Occipital lobe (tissue), 2 donors: Measurements from ENCODE around the gene ERFL. TPM values are rescaled to one million over a fixed set of nuclear protein-coding genes. Genes with fewer than 3 reads are reported as not detected.
A peak's percentile ranks its signal among the peaks of the same experiment; 100 is the strongest.

ENCODE experiments used
- DNase-seq: peaks from one replicate; lab custom pipeline; 2025; lab: John Stamatoyannopoulos, UW
- total RNA-seq: library from RNA; depleted of rRNA; stranded (reverse); fragments of >200 nt; gene quantifications from one replicate; pipeline ENCODE4 v1.2.3, GENCODE V29; 2014

Gene ERFL
- total RNA-seq, 1 donor from 2014 or later: not detected

DNA sequence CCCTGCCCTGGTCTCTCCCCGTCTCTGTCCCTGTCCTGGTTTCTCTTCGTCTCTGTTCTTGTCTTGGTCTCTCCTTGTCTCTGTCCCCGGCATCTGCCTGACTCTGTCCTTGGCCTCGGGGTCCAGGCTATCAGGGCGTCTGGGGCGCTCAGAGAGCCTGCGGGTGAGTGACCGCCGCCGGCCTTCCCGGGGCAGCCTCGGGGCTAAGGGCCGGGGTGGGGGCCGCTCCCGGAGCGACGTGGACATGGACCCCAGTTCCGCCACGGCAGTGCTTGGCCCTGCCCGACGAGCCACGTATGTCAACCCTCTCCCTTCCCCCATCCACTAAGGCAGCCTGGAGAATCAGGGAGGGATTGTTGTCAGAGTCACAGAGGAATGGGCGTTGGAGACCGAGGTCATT, 30.4 kb downstream of the ERFL start:
- no peak for DNase-seq

DNA sequence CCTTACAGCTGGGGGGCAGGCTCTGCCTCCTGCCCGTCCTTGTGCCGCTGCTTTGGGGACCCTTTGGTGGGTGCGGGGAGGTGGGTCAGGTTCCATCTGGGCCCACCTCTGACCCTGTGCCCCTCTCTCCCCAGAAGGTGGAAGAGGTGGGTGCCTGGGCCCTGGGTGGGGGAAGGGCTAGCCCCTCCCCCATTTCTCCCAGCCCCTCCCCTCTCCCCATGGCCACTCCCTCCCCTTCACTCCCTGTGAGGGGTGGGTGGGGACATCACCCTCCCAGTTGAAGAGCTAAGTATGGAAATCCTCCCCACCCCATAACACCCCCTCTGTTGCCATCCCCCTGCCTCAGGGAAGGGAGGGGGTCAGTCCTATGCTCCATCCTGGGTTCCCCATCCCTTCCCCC, 31.1 kb downstream of the ERFL start:
- DNase-seq: no peak

DNA sequence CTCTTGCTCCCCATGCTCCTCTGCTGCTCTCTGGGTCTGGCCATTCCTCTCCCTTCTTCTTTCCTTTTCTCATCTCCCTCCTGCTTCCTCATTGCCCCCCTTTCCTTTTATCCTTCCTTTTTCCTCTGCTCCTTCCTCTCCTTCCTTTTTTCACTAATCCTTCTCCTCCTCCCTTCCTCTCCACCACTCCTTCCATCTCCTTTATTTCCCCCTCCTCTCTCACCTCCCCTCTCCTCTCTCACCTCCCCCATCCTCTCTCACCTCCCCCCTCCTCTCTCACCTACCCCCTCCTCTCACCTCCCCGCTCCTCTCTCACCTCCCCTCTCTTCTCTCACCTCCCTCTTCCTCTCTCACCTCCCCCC, 31.7 kb downstream of the ERFL start:
- no peak for DNase-seq

GRCh38 chr19:41895745-41896580, 32.3 kb downstream of the ERFL start:
- no peak for DNase-seq

GRCh38 chr19:41894350-41894749, 33.9 kb downstream of the ERFL start:
- DNase-seq: no peak

DNA sequence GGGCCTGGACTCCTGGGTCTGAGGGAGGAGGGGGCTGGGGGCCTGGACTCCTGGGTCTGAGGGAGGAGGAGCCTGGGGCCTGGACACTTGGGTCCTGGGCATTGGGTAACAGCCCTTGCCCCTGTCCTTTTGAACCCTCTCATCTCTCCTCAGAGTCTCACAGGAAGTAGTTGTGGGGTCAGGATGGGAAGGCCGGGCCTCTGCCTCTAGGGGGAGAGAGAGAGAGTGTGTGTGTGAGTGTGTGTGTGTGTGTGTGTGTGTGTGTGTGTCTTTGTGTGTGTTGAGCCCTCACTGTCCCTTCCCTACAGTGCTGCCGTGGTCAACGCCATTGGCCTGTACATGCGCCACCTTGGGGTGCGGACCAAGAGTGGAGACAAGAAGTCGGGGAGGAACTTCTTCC, 34.4 kb downstream of the ERFL start:
- DNase-seq: no peak

- no peak for DNase-seq
Observed at GRCh38 chr19:41892173-41892902, 35.9 kb downstream of the ERFL start.

DNA sequence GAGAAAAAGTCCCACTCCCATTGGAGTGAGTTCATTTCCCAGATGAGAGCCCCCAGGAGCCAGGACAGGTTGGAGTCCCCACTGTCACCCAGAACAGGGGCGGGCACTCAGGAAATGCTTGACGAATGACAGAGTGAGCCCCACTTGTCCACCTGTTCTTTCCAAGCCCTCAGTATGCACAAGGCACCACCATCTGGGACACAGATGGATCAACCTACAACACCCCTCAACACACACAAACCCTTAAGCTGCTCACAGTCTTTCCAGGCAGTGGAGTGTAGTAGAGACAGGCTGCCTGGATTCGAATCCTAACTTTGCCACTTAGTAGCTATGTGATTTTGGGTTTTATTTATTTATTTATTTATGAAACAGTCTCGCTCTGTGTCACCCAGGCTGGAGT, 37.3 kb downstream of the ERFL start:
- no peak for DNase-seq

DNA sequence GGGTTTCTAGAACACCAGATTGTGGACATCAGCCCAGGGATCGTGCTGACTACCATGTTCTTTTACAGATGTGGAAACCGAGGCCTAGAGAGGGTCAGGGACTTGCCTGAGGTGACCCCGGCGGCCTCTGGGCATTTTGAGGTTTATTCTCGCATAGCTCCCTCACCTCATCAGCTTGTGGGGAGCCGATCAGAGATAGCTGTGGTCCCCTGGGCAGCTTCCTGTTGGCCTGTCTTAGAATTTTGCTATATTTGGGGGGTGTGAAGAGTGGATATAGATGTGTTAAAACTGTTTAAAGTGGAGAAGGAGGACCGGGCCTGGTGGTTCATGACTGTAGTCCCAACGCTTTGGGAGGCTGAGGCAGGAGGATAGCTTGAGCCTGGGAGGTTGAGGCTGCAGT, 38.4 kb downstream of the ERFL start:
- DNase-seq: no peak

DNA sequence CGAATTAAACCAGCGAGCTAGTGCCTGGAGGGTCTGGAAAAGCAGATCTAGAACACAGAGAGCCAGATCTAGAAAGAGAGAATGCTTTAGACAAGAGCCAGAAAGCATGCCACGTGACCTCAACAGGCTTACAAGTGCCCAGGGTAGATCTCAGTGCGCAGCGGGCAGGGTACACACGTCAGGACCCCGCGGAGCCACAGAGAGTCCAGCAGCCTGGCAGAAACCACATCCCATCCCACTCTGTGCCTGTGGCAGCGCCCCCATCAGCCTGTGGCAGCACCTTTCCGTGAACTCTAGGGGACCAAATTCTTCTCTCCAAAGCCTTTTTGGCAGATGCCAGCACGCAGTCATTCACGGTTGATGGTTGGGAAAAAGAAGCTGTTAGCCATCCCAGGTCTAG, 39.3 kb downstream of the ERFL start:
- DNase-seq: no peak

DNA sequence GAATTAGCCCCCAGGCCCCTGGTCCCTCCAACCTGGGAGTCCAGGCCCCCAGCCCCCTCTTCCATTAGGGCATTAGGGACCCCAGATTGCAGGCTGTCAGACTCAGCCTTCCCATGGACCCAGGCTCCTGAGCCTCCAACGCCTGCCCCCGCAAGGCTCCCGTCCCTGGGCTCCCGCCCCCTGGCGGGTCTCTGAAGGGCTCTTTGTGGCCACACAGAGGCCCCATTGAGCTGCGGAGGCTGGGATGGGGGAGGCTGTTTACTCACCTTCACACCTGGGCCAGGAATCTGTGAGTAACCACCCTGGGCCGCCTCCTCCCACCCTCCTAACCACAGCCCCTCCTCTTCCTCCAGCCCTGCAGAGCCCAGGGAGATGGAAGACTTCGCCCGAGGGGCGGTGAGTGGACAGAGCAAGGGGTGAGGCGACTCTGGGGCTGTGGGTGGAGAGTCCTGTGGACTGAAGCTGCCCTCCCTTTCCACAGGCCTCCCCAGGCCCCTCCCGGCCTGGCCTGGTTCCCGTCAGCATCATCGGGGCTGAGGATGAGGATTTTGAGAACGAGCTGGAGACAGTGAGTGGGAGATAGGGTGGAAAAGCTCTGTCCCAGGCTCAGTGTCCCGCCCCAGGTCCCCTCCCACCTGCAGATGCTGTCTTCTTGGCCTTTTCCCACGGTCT, 40.4 kb downstream of the ERFL start:
- DNase-seq: peak; percentile 28

DNA sequence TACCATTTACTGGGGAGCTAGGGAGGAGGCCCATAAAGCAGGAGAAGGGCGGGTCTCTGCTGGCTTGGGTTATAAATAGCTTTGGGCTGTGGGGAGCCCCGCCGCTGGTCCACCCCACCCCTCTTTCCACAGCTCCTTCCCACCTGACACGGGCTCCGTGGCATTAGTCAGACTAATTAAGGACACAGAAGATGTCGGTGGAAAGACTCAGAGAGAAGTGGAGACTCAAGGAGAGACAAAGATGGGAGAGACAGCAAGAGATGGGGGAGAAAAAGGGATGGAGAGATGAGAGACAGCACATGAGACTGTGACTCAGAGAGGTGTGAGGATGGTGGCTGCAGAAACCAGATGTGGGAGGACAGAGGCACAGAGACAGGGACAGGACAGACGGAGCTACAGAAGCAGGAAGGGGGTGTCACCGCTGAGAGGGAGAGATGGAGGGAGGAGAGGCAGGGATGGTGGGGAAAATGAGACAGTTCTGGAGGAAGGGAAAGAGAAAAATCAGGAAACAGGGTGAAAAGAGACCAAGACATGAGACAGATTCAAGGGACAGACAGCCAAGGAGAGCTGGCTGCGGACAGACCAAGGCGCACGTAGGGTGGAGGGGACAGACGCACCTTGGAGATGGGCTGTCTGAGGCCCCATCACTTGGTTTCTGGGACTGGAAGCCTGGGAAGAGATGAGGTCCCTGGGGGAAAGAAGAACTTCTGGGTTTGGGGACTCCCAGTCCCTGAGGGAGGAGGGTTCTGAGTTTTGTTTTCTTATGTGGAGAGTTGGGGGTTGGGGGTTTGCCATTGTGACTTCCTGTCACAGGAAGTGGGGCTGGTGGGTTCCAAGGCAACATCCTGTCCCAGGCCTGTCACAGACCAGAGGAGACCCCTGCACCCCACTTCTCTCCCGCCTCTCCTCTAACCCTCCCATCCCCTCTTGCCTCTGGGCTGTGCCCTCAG, 41.2 kb downstream of the ERFL start:
- no peak for DNase-seq

DNA sequence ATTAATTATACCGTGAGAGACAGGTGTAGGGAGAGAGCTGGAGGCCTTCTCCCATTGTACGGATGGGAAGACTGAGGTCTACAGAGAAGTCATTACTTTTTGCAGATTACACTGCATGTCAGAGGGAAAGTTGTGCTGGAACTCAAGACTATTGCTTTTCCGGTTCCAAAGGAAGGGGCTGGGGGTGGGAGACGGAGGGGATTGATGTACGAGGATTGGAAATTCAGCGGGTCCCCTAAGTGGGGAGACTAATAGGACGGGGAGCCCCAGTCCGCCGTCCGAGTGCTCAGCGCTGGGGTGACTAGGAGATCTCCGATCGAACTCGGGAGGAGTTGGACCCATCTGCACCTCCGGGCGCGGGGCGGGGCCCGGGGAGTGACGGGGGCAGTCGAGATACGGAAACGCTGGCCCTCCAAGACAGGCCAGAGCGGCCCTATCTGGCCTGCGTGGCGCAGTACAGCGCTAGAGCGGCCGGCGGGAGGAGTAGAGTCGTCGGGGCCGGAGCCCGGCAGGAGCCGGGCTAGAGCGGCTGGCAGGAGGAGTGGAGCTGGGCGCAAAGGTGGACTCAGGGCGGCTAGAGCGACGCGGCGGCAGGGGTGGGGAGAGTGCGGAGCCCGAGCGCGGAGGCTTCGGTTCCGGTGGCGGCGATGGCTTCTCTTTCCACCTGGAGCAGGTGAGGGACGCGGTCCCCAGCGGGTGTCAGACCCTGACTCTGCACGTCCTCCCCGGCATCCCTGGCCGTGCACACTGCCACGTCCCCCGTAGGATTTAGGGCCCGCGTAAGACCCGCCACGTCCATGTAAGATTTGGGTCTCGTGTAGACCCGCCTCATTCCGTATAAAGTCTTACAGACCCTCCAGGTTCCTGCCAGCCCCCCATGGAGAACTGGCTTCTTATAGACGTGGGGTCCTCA, 44.2 kb downstream of the ERFL start:
- DNase-seq: peak; percentile 98

GRCh38 chr19:41883463-41883820, 44.8 kb downstream of the ERFL start:
- DNase-seq: no peak

DNA sequence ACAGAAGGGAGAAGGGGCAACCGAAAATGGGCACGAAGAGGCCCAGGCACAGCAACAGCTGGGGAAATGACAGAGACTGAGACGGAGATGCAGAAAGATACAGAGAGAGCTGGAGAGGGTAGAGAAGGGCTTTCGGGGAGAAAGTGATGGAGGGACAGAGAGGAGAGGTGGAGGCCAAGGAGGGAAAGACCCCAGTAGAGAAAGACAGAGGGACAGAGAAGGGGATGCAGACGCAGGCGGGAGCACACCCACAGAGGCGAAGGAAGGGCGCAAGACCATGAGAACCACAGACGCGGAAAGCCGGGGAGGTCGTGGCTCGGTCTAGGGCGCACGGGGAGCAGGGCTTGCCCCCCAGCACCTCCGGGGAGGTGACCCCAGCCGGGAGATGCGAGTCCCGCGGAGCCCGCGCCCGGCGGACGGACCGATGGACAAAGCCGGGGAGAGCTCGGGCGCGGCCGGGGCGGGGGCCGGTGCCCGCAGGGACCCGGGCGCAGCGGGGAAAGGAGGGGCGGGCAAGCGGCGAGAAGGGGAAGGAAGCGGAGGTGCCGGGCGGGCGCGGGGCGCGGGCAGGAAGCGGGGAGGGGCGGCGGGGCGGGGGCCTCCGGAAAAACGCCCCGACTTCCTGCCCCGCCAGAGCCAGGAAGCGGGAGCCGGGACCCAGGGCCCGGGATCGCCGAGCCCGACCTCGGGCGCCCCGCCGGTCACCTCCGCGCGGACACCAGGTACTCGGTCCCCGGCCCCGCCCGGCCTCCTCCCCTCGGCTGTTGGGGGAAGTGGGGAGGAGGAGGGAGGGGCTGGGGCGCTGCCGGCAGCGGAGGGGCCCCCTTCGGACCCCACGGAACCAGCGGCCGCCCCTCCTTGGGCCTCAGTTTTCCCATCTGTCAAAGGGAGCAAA, 45.4 kb downstream of the ERFL start, which contains the start of gene ARHGEF1:
ARHGEF1 (plus strand) TSS at position 617 of the 895 bp plus-strand sequence. CDS start 4,899 bp downstream, outside the sequence.
- no peak for DNase-seq

DNA sequence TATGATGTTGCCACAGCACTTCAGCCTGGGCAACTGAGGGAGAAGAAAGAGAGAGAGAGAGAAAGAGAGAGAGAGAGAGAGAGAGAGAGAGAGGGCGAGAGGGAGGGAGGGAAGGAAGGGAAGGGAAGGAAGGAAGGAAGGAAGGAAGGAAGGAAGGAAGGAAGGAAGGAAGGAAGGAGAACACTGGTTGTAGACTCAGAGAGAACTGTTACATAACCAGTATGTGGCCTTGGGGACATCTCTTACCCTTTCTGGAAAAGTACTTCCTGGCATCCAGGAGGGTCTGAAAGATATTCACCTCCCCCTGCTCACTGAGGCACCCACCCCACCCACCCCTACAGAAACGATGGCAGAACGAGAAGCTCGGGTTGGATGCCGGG, 47.9 kb downstream of the ERFL start:
- no peak for DNase-seq

- no peak for DNase-seq
Observed at GRCh38 chr19:41879670-41880328, 48.5 kb downstream of the ERFL start.

- no peak for DNase-seq
Observed at GRCh38 chr19:41879080-41879479, 49.2 kb downstream of the ERFL start.
